OCI-LY3 (cell line): Measurements from ENCODE around the gene MROH9.

Experiments
- EZH2phosphoT487 ChIP-seq: fragments of 200-600 bp; shearing (Covaris generic); IDR thresholded peaks from 2 replicates; pipeline ENCODE4 v1.6.1; 2018; ENCODE audit warnings: antibody characterized with exemption, mixed run types, low read depth
- TF ChIP-seq, protein P1 (sequence below): fragments of 200-600, 300-600 bp; sonication (generic); IDR thresholded peaks from 2 replicates; pipeline ENCODE4 v1.5.1; 2014; ENCODE audit warnings: antibody characterized with exemption, low read length, low read depth

DNA sequence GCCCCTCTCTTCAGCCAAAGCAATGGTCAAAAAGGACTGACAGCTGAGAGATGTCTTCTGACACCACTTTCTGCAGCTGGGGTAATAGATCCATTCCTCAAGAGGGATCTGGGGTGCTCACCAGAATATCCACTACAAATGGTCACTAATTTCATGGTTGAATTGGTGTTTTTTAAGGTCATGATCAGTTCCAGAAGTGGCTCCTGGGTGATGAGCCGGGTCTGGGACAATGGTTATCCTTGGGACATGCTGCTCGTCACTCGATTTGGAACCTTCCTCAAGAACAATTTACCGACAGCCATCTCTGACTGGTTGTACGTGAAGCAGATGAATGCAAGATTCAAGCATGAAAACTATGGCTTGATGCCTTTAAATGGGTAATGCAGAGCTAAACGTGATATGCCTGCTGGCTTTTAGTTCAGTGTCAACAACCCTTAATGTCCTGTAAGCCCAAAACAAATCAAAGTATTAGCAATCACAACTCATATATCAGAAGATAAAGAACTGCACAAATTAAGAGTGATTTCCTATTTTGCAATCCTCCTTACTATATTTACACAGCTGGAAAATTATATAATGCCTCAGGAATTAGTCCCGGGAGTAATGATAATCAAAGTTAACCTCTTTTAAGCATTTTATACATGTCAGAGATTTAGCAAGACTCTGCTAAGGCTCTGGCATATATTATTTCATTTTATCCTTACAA lies 175.4 kb downstream of the MROH9 start:
- no peak for TF ChIP-seq EZH2phosphoT487
- TF ChIP-seq, protein P1, sequence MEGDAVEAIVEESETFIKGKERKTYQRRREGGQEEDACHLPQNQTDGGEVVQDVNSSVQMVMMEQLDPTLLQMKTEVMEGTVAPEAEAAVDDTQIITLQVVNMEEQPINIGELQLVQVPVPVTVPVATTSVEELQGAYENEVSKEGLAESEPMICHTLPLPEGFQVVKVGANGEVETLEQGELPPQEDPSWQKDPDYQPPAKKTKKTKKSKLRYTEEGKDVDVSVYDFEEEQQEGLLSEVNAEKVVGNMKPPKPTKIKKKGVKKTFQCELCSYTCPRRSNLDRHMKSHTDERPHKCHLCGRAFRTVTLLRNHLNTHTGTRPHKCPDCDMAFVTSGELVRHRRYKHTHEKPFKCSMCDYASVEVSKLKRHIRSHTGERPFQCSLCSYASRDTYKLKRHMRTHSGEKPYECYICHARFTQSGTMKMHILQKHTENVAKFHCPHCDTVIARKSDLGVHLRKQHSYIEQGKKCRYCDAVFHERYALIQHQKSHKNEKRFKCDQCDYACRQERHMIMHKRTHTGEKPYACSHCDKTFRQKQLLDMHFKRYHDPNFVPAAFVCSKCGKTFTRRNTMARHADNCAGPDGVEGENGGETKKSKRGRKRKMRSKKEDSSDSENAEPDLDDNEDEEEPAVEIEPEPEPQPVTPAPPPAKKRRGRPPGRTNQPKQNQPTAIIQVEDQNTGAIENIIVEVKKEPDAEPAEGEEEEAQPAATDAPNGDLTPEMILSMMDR, result no peak
